ENCODE data around the gene ZNF575.

ZNF575 gene

DNA sequence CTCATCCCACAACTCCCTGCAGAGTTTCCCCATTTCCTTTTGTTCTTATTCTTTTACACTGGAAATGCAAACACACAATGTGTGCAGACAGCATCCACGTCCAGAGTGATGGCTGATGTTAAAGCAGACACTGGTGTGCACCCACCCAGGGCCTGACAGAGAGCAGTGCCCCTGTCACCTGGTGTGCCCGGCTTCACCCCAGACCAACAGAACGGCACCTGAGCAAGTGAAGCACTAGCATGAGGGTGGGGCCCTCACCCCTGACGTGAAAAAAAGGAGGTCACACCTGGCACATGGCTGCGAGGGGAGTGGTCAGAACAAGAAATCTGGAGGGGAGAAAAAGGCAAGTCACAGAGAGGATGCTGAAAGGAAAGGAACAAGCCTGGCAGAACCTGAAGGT is 12.3 kb downstream of the ZNF575 start:
- POLR2A ChIA-PET, result interaction anchor here (0.9 kb wide), 1 partner anchor 10 kb away, joined by 3 read pairs; no protein-coding TSS in a partner anchor
- CTCF ChIA-PET, result interaction anchor here (1.0 to 2.6 kb wide), 2 partner anchors 10 to 49 kb away, joined by 3 to 24 read pairs; no protein-coding TSS in a partner anchor

DNA sequence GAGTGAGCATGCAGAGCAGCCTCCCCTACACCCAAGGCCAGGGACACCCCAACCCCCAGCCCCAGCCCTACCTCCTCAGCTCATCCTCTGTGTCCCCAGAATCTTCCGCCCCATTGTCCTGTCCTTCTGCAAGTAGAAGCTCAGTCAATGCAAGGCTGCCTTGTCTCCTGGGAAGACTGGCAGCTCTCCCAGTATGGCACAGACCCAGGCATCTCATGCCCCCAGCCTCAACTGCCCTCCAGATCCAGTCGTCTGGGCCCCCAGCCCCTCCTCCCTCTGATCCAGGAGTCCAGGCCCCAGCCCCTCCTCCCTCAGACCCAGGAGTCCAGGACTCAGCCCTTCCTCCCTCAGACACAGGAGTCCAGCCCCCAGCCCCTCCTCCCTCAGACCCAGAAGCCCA is 13.0 kb downstream of the ZNF575 start:
- ChIA-PET CTCF (interaction anchor here (0.8 to 2.6 kb wide), 2 partner anchors 9 to 10 kb away, joined by 3 to 24 read pairs; no protein-coding TSS in a partner anchor), POLR2A (no interaction called here)
- no peak overlapping the region for H3K27ac ChIP-seq (ENCODE audit: extremely low read depth, low read depth, low read length)
- H3K4me3 ChIP-seq (ENCODE audit: low read depth, low read length), result no peak overlapping the region
- no peaks in the 10 kb centered on the region for H3K4me1 ChIP-seq (ENCODE audit: control insufficient read depth, insufficient read depth, low read length)
- no peak for TF ChIP-seq ZNF175 (tag by site-specific recombination; IDR thresholded peaks at IDR 0.05)
- TF ChIP-seq ZBTB48 (tag by site-specific recombination; IDR thresholded peaks at IDR 0.05), result no peak
- no peak for TF ChIP-seq TRIM28 (IDR thresholded peaks at IDR 0.05; ENCODE audit: borderline replicate concordance, low read length)
- TF ChIP-seq, protein P1, sequence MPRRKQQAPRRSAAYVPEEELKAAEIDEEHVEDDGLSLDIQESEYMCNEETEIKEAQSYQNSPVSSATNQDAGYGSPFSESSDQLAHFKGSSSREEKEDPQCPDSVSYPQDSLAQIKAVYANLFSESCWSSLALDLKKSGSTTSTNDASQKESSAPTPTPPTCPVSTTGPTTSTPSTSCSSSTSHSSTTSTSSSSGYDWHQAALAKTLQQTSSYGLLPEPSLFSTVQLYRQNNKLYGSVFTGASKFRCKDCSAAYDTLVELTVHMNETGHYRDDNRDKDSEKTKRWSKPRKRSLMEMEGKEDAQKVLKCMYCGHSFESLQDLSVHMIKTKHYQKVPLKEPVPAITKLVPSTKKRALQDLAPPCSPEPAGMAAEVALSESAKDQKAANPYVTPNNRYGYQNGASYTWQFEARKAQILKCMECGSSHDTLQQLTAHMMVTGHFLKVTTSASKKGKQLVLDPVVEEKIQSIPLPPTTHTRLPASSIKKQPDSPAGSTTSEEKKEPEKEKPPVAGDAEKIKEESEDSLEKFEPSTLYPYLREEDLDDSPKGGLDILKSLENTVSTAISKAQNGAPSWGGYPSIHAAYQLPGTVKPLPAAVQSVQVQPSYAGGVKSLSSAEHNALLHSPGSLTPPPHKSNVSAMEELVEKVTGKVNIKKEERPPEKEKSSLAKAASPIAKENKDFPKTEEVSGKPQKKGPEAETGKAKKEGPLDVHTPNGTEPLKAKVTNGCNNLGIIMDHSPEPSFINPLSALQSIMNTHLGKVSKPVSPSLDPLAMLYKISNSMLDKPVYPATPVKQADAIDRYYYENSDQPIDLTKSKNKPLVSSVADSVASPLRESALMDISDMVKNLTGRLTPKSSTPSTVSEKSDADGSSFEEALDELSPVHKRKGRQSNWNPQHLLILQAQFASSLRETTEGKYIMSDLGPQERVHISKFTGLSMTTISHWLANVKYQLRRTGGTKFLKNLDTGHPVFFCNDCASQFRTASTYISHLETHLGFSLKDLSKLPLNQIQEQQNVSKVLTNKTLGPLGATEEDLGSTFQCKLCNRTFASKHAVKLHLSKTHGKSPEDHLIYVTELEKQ (tag by site-specific recombination; IDR thresholded peaks at IDR 0.05; ENCODE audit: borderline replicate concordance), result no peak
- no peak for TF ChIP-seq ZNF324 (tag by site-specific recombination; IDR thresholded peaks at IDR 0.05)
- no peak for TF ChIP-seq ZNF785 (tag by site-specific recombination; IDR thresholded peaks at IDR 0.05)
- no peak for TF ChIP-seq EGR2 (tag by site-specific recombination; IDR thresholded peaks at IDR 0.05; ENCODE audit: low read depth)
- no peak for TF ChIP-seq SP7 (tag by site-specific recombination; IDR thresholded peaks at IDR 0.05)
- no peak for TF ChIP-seq ZNF341 (tag by site-specific recombination; IDR thresholded peaks at IDR 0.05; ENCODE audit: low read depth)
- TF ChIP-seq ZNF792 (tag by site-specific recombination; IDR thresholded peaks at IDR 0.05), result no peak
- no peak for TF ChIP-seq ZNF843 (tag by site-specific recombination; IDR thresholded peaks at IDR 0.05)
- TF ChIP-seq ZNF146 (tag by site-specific recombination; IDR thresholded peaks at IDR 0.05), result no peak
- no peak for TF ChIP-seq AEBP2 (tag by site-specific recombination; IDR thresholded peaks at IDR 0.05; ENCODE audit: borderline replicate concordance)
- TF ChIP-seq ZNF747 (tag by site-specific recombination; IDR thresholded peaks at IDR 0.05), result no peak
- TF ChIP-seq KLF16 (tag by site-specific recombination; IDR thresholded peaks at IDR 0.05), result no peak
- no peak for TF ChIP-seq ZNF404 (tag by site-specific recombination; IDR thresholded peaks at IDR 0.05)
- no peak for TF ChIP-seq ZNF132 (tag by site-specific recombination; IDR thresholded peaks at IDR 0.05; ENCODE audit: borderline replicate concordance)
- no peak for TF ChIP-seq ZBTB10 (tag by site-specific recombination; IDR thresholded peaks at IDR 0.05)
- TF ChIP-seq ZSCAN18 (tag by site-specific recombination; IDR thresholded peaks at IDR 0.05), result no peak
- TF ChIP-seq ZNF837 (tag by site-specific recombination; IDR thresholded peaks at IDR 0.05), result no peak
- H3K36me3 ChIP-seq (ENCODE audit: control insufficient read depth in 2 of 2, insufficient read depth in 1 of 2, low read length in 2 of 2), result peaks cover 81 to 85% of the 10 kb centered on the region in 2 experiments
- no peaks in the 10 kb centered on the region for H3K9me3 ChIP-seq (ENCODE audit: control insufficient read depth, insufficient read depth, low read depth, low read length)

More for the DNA sequence above, 12.3 kb downstream of the ZNF575 start:
- TF ChIP-seq ZNF521 (tag by site-specific recombination; IDR thresholded peaks at IDR 0.05) (0 out of 2 replicates have a peak, but pooled peaks have one; percentile 33), ZNF274 (IDR thresholded peaks at IDR 0.05; ENCODE audit: low read length) (no peak), ZNF274 (tag by site-specific recombination; IDR thresholded peaks at IDR 0.05; ENCODE audit: borderline replicate concordance) (no peak), ZSCAN5A (tag by site-specific recombination; IDR thresholded peaks at IDR 0.05) (no peak)
- Histone ChIP-seq H3K9me3 (ENCODE audit: control insufficient read depth, insufficient read depth, low read depth, low read length) (no peaks in the 10 kb centered on the region), H3K36me3 (ENCODE audit: control insufficient read depth in 2 of 2, insufficient read depth in 1 of 2, low read length in 2 of 2) (peaks cover 81 to 85% of the 10 kb centered on the region in 2 experiments), H3K4me3 (ENCODE audit: low read depth, low read length) (no peak overlapping the region), H3K27ac (ENCODE audit: extremely low read depth, low read depth, low read length) (peak overlapping the region; percentile 39; the same call in 1 of the 2 replicates), H3K4me1 (ENCODE audit: control insufficient read depth, insufficient read depth, low read length) (no peaks in the 10 kb centered on the region)

Data from HEK293 (cell line).